Activated CD4-positive, alpha-beta T cell treated with anti-CD3 and anti-CD28 coated beads, Interleukin-2, amount 50 U/mL, for 16 hours (primary cell): ENCODE data around the gene CUTC.
"Not testable (repeated sequence)": the region's sequence is repeated elsewhere in the genome, so short reads cannot be mapped to it uniquely, and the experiment has no call there.

ENCODE experiments used
- DNase-seq: peaks from one replicate; pipeline ENCODE4 v3.0.0-alpha.2; 2020

Gene CUTC

GRCh38 chr10:99732033-99732842, at the start of gene CUTC, which contains the start of gene COX15:
Gene CUTC (plus strand): TSS chr10:99732234. CDS start chr10:99732349, 115 bp downstream.
Gene COX15 (minus strand): TSS chr10:99732127. CDS start chr10:99732049, 78 bp downstream.
- peak; percentile 97 for DNase-seq

GRCh38 chr10:99682752-99683151, 49.3 kb upstream of the CUTC start:
- no peak for DNase-seq

GRCh38 chr10:99685597-99685967, 46.5 kb upstream of the CUTC start:
- DNase-seq = no peak

- no peak for DNase-seq
Observed at GRCh38 chr10:99689461-99689860, 42.6 kb upstream of the CUTC start.

- DNase-seq = no peak
Observed at GRCh38 chr10:99693933-99694583, 38.0 kb upstream of the CUTC start.

- no peak for DNase-seq
Observed at GRCh38 chr10:99695761-99696160, 36.3 kb upstream of the CUTC start.

GRCh38 chr10:99698504-99699080, 33.4 kb upstream of the CUTC start:
- DNase-seq = no peak

GRCh38 chr10:99700649-99701048, 31.4 kb upstream of the CUTC start:
- no peak for DNase-seq

GRCh38 chr10:99708428-99709012, 23.5 kb upstream of the CUTC start:
- no peak for DNase-seq

- peak; percentile 55 for DNase-seq
Observed at GRCh38 chr10:99709480-99710229, 22.4 kb upstream of the CUTC start.

GRCh38 chr10:99711129-99711719, 20.8 kb upstream of the CUTC start:
- DNase-seq = peak; percentile 59

- DNase-seq = no peak
Observed at GRCh38 chr10:99714446-99714845, 17.6 kb upstream of the CUTC start.

- no peak for DNase-seq
Observed at GRCh38 chr10:99720387-99720786, 11.6 kb upstream of the CUTC start.

GRCh38 chr10:99730026-99730425, 2.0 kb upstream of the CUTC start:
- DNase-seq = no peak

- no peak for DNase-seq
Observed at GRCh38 chr10:99731306-99732032, 565 bp upstream of the CUTC start.

GRCh38 chr10:99733366-99733765, 1.3 kb downstream of the CUTC start:
- no peak for DNase-seq

GRCh38 chr10:99734111-99734510, 2.1 kb downstream of the CUTC start:
- DNase-seq = not testable (repeated sequence)

- no peak for DNase-seq
Observed at GRCh38 chr10:99740260-99740659, 8.2 kb downstream of the CUTC start.

GRCh38 chr10:99740933-99741559, 9.0 kb downstream of the CUTC start:
- DNase-seq = no peak

- no peak for DNase-seq
Observed at GRCh38 chr10:99742254-99742653, 10.2 kb downstream of the CUTC start.

GRCh38 chr10:99742701-99743100, 10.7 kb downstream of the CUTC start:
- no peak for DNase-seq
